Activated T-helper 17 cell treated with anti-CD3 and anti-CD28 coated beads, Interleukin-2, amount 50 U/mL, for 72 hours (primary cell): ENCODE measurements around the gene RNF181. TPM values are rescaled to one million over a fixed set of nuclear protein-coding genes. Genes with fewer than 3 reads are reported as not detected.

Experiments
- ATAC-seq: fragments of 150-1000 bp; cut with Tn5 transposase; replicated peaks from 2 replicates; pipeline ENCODE4 v1.10.0; 2021; ENCODE audit warnings: mild to moderate bottlenecking, moderate library complexity
- H3K27ac Mint-ChIP-seq: one replicate; pipeline ENCODE4 v1.8.0; 2022; ENCODE audit warnings: mixed read lengths
- H3K27me3 Mint-ChIP-seq: one replicate; pipeline ENCODE4 v1.8.0; 2022; ENCODE audit warnings: mixed read lengths
- H3K36me3 Mint-ChIP-seq: one replicate; pipeline ENCODE4 v1.8.0; 2022; ENCODE audit warnings: low read depth, mild to moderate bottlenecking, mixed read lengths
- H3K4me1 Mint-ChIP-seq: one replicate; pipeline ENCODE4 v1.8.0; 2022; ENCODE audit warnings: mixed read lengths
- H3K4me3 Mint-ChIP-seq: one replicate; pipeline ENCODE4 v1.8.0; 2022; ENCODE audit warnings: mild to moderate bottlenecking, mixed read lengths
- H3K9me3 Mint-ChIP-seq: one replicate; pipeline ENCODE4 v1.8.0; 2022; ENCODE audit warnings: mixed read lengths
- total RNA-seq, 2 donors: library from RNA; stranded (reverse); gene quantifications; one replicate each; pipeline ENCODE4 v1.2.3, GENCODE V29; 2022

The RNF181 gene, protein sequence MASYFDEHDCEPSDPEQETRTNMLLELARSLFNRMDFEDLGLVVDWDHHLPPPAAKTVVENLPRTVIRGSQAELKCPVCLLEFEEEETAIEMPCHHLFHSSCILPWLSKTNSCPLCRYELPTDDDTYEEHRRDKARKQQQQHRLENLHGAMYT
- total RNA-seq = 100 to 1,000 TPM; 116 to 156 TPM

GRCh38 chr2:85595301-85596025 lies at the start of gene RNF181:
Gene RNF181 (plus strand): TSS chr2:85595745. CDS start chr2:85595764, 19 bp downstream.
- peak within 1 kb of the TSS; percentile 100 for H3K4me3 Mint-ChIP-seq
- peaks cover 15% of the 10 kb centered on the region for H3K4me1 Mint-ChIP-seq
- H3K36me3 Mint-ChIP-seq = peaks cover 45% of the 10 kb centered on the region
- peak within 1 kb of the TSS; percentile 100 for H3K27ac Mint-ChIP-seq
- H3K27me3 Mint-ChIP-seq = no peaks in the 10 kb centered on the region
- no peaks in the 10 kb centered on the region for H3K9me3 Mint-ChIP-seq
- ATAC-seq = peak; percentile 99

- ATAC-seq = no peak
- Mint-ChIP-seq H3K27me3 (no peaks in the 10 kb centered on the region), H3K27ac (no peak overlapping the region), H3K9me3 (no peaks in the 10 kb centered on the region), H3K4me1 (peaks cover 29% of the 10 kb centered on the region), H3K36me3 (peaks cover 89% of the 10 kb centered on the region), H3K4me3 (no peak overlapping the region)
These were observed 49.7 kb upstream of the RNF181 start for GRCh38 chr2:85545780-85546240.

GRCh38 chr2:85547089-85547858 lies 48.3 kb upstream of the RNF181 start:
- Mint-ChIP-seq H3K4me1 (peaks cover 22% of the 10 kb centered on the region), H3K4me3 (no peak overlapping the region), H3K27ac (peak overlapping the region; percentile 49), H3K36me3 (peaks cover 89% of the 10 kb centered on the region), H3K9me3 (no peaks in the 10 kb centered on the region), H3K27me3 (no peaks in the 10 kb centered on the region)
- no peak for ATAC-seq

- Mint-ChIP-seq H3K4me3 (no peak overlapping the region), H3K27me3 (no peaks in the 10 kb centered on the region), H3K27ac (peak overlapping the region; percentile 49), H3K4me1 (peaks cover 14% of the 10 kb centered on the region), H3K36me3 (peaks cover 89% of the 10 kb centered on the region), H3K9me3 (no peaks in the 10 kb centered on the region)
- no peak for ATAC-seq
These were observed 47.5 kb upstream of the RNF181 start for GRCh38 chr2:85547859-85548607.

- no peak overlapping the region for H3K4me3 Mint-ChIP-seq
- H3K36me3 Mint-ChIP-seq = peaks cover 89% of the 10 kb centered on the region
- H3K27ac Mint-ChIP-seq = no peak overlapping the region
- H3K4me1 Mint-ChIP-seq = peaks cover 10% of the 10 kb centered on the region
- no peaks in the 10 kb centered on the region for H3K27me3 Mint-ChIP-seq
- ATAC-seq = no peak
- H3K9me3 Mint-ChIP-seq = no peaks in the 10 kb centered on the region
These were observed 47.0 kb upstream of the RNF181 start for GRCh38 chr2:85548608-85548900.

DNA sequence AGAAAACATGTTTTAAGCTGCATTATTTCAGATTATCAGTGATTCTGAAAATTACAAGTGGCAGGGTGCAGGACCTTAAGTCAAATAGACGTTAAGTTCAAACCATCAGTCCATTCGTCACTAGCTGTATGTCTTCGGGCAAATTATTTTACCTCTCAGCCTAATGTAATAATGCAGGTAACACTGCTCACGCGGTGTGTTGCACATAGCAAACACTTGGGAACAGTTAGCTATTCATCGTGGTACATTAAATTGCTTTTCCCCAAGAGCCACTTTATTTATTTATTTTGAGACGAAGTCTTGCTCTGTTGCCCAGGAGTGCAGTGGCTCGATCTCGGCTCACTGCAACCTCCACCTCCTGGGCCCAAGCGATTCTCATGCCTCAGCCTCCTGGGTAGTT lies 46.5 kb upstream of the RNF181 start:
- Mint-ChIP-seq H3K36me3 (peaks cover 89% of the 10 kb centered on the region), H3K27ac (no peak overlapping the region), H3K4me3 (no peak overlapping the region), H3K27me3 (no peaks in the 10 kb centered on the region), H3K4me1 (peaks cover 7% of the 10 kb centered on the region), H3K9me3 (no peaks in the 10 kb centered on the region)
- no peak for ATAC-seq

GRCh38 chr2:85549826-85550225 lies 45.7 kb upstream of the RNF181 start:
- H3K27ac Mint-ChIP-seq = no peak overlapping the region
- no peaks in the 10 kb centered on the region for H3K27me3 Mint-ChIP-seq
- peaks cover 3% of the 10 kb centered on the region for H3K4me1 Mint-ChIP-seq
- no peaks in the 10 kb centered on the region for H3K9me3 Mint-ChIP-seq
- H3K36me3 Mint-ChIP-seq = peaks cover 89% of the 10 kb centered on the region
- H3K4me3 Mint-ChIP-seq = no peak overlapping the region
- ATAC-seq = no peak

- Mint-ChIP-seq H3K9me3 (no peaks in the 10 kb centered on the region), H3K4me1 (peaks cover 3% of the 10 kb centered on the region), H3K36me3 (peaks cover 89% of the 10 kb centered on the region), H3K4me3 (no peak overlapping the region), H3K27me3 (no peaks in the 10 kb centered on the region), H3K27ac (no peak overlapping the region)
- no peak for ATAC-seq
These were observed 45.1 kb upstream of the RNF181 start for GRCh38 chr2:85550486-85550885.

DNA sequence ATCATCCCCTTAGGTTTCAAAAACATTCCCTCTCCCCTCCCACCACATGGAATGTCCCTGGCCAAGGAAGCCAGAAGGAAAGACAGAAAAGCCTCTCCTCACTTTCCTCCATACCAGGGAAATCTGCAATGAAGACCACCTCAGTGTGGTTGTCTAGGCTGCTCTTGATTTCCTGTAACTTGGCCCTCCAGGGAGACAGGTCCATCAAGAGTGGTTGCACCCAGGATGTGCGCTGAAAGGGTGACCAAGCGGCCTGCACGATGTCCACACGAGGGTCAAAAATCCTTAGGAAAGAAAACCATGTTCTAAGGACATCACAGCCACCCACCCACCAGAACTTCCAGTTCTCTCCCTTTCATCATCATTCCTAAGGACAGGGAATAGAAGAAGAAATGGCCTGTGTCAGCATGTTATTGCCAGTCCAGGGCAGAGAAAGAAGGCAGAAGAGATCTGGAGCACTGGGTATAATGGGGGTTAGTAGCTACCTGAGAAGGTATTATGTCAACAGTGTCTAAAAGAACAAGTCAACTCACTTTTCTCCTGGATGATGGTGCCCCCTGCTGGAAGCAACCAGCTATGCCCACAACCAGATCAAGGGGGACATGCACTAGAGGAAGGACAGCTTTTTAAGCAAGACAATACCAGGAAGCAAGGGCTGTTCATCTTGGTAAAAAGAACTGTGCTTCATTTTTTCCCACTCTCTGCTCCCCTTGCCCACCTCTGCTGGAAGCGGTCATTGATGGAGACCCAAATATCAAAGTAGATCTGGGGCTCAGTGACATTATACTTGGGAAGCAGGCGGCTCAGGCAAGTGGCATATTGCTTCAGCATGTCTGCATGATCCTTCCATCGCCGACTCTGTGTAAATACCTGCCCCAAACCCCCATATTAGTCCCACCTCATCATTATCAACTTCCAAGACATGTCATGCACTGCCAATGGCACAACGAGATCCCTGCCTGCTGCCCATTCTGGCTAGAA lies 43.6 kb upstream of the RNF181 start:
- peak; percentile 86 for ATAC-seq
- Mint-ChIP-seq H3K27me3 (no peaks in the 10 kb centered on the region), H3K9me3 (no peaks in the 10 kb centered on the region), H3K4me1 (peaks cover 3% of the 10 kb centered on the region), H3K36me3 (peaks cover 89% of the 10 kb centered on the region), H3K27ac (no peak overlapping the region), H3K4me3 (no peak overlapping the region)

- no peak overlapping the region for H3K27ac Mint-ChIP-seq
- H3K9me3 Mint-ChIP-seq = no peaks in the 10 kb centered on the region
- no peak for ATAC-seq
- H3K4me3 Mint-ChIP-seq = no peak overlapping the region
- H3K4me1 Mint-ChIP-seq = peaks cover 3% of the 10 kb centered on the region
- H3K27me3 Mint-ChIP-seq = no peaks in the 10 kb centered on the region
- H3K36me3 Mint-ChIP-seq = peaks cover 89% of the 10 kb centered on the region
These were observed 42.4 kb upstream of the RNF181 start for GRCh38 chr2:85553184-85553583.

GRCh38 chr2:85554980-85555612 lies 40.4 kb upstream of the RNF181 start:
- Mint-ChIP-seq H3K27ac (peak overlapping the region; percentile 11), H3K36me3 (peaks cover 92% of the 10 kb centered on the region), H3K27me3 (no peaks in the 10 kb centered on the region), H3K4me1 (peaks cover 3% of the 10 kb centered on the region), H3K4me3 (no peak overlapping the region), H3K9me3 (no peaks in the 10 kb centered on the region)
- ATAC-seq = peak; percentile 45

DNA sequence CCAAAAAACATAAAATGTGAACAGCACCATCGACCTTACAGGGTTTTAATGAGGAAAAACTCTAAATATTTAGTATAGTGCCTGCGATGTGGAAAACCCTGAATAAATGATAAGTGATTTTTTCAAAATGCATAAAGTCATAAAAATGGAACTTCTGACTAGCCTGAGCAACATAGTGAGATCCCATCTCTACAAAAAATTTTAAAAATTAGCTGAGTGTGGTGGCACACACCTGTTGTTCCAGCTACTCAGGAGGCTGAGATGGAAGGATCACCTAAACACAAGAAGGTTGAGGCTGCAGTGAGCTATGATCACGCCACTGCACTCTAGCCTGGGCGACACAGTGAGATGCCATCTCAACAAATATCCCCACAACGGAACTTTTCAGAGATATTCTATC lies 38.4 kb upstream of the RNF181 start:
- Mint-ChIP-seq H3K36me3 (peaks cover 73% of the 10 kb centered on the region), H3K27ac (no peak overlapping the region), H3K9me3 (no peaks in the 10 kb centered on the region), H3K4me1 (peaks cover 6% of the 10 kb centered on the region), H3K27me3 (no peaks in the 10 kb centered on the region), H3K4me3 (no peak overlapping the region)
- no peak for ATAC-seq

DNA sequence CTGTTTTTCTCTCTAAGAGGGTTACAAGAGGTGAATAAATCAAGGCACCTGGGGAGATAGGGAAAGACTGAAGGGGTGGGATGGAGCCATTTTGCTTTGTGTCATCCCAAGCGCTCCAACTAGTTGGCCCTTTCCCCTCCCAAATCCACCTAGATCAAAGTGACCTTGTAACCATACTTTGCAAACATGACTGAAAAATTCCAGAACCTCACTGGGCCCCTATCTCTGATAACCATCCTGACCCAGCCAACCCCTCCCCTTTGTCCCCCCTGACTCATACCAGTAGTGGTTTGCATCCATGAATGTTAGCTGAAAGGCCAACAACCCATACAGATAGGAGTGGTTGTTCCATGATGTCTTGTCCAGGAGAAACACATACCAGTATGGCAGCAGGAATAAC lies 37.4 kb upstream of the RNF181 start:
- Mint-ChIP-seq H3K9me3 (no peaks in the 10 kb centered on the region), H3K4me1 (peaks cover 4% of the 10 kb centered on the region), H3K27me3 (no peaks in the 10 kb centered on the region), H3K27ac (no peak overlapping the region), H3K36me3 (peaks cover 63% of the 10 kb centered on the region), H3K4me3 (no peak overlapping the region)
- ATAC-seq = no peak
